Measurements from ENCODE around the gene CREBL2.

Gene CREBL2

GRCh38 chr12:12681061-12681765 lies 69.5 kb downstream of the CREBL2 start:
- DNase-seq = no peak

- DNase-seq = no peak
Measured at GRCh38 chr12:12682284-12682683, 70.6 kb downstream of the CREBL2 start.

GRCh38 chr12:12683136-12683697 lies 71.5 kb downstream of the CREBL2 start:
- no peak for DNase-seq

- DNase-seq = no peak
Measured at GRCh38 chr12:12683725-12684124, 72.0 kb downstream of the CREBL2 start.

- no peak for DNase-seq
Measured at GRCh38 chr12:12684375-12685106, 72.9 kb downstream of the CREBL2 start.

- no peak for DNase-seq
Measured at GRCh38 chr12:12685305-12685704, 73.6 kb downstream of the CREBL2 start.

GRCh38 chr12:12686472-12686871 lies 74.8 kb downstream of the CREBL2 start:
- no peak for DNase-seq

GRCh38 chr12:12686925-12687324 lies 75.2 kb downstream of the CREBL2 start:
- DNase-seq = no peak

- no peak for DNase-seq
Measured at GRCh38 chr12:12689647-12690300, 78.1 kb downstream of the CREBL2 start.

- no peak for DNase-seq
Measured at GRCh38 chr12:12691549-12691948, 79.9 kb downstream of the CREBL2 start.

- DNase-seq = no peak
Measured at GRCh38 chr12:12693111-12693671, 81.5 kb downstream of the CREBL2 start.
